ENCODE data around the gene PHLDB3.
A peak's percentile ranks its signal among the peaks of the same experiment; 100 is the strongest.

Gene PHLDB3

GRCh38 chr19:43476606-43477005 lies 27.9 kb downstream of the PHLDB3 start:
- DNase-seq (ENCODE audit: extremely low read depth, low read depth) = peak; percentile 92
- TF ChIP-seq CTCF (IDR thresholded peaks at IDR 0.05; ENCODE audit: low read depth, low read length) = no peak

- TF ChIP-seq CTCF (IDR thresholded peaks at IDR 0.05; ENCODE audit: low read depth, low read length) = no peak
- peak; percentile 78 for DNase-seq (ENCODE audit: extremely low read depth, low read depth)
Observed at GRCh38 chr19:43474986-43475705, 29.4 kb downstream of the PHLDB3 start.

GRCh38 chr19:43474487-43474886 lies 30.1 kb downstream of the PHLDB3 start:
- TF ChIP-seq CTCF (IDR thresholded peaks at IDR 0.05; ENCODE audit: low read depth, low read length) = no peak
- DNase-seq (ENCODE audit: extremely low read depth, low read depth) = no peak

GRCh38 chr19:43471091-43471490 lies 33.5 kb downstream of the PHLDB3 start:
- no peak for DNase-seq (ENCODE audit: extremely low read depth, low read depth)
- TF ChIP-seq CTCF (IDR thresholded peaks at IDR 0.05; ENCODE audit: low read depth, low read length) = no peak

GRCh38 chr19:43470288-43470687 lies 34.3 kb downstream of the PHLDB3 start:
- no peak for DNase-seq (ENCODE audit: extremely low read depth, low read depth)
- no peak for TF ChIP-seq CTCF (IDR thresholded peaks at IDR 0.05; ENCODE audit: low read depth, low read length)

- TF ChIP-seq CTCF (IDR thresholded peaks at IDR 0.05; ENCODE audit: low read depth, low read length) = no peak
- no peak for DNase-seq (ENCODE audit: extremely low read depth, low read depth)
Observed at GRCh38 chr19:43469160-43469480, 35.4 kb downstream of the PHLDB3 start.

GRCh38 chr19:43468354-43469159 lies 36.0 kb downstream of the PHLDB3 start:
- no peak for TF ChIP-seq CTCF (IDR thresholded peaks at IDR 0.05; ENCODE audit: low read depth, low read length)
- no peak for DNase-seq (ENCODE audit: extremely low read depth, low read depth)
